Middle frontal gyrus (tissue), 1 donor: ENCODE data around the gene IRX4.

Source experiments
- DNase-seq: peaks from one replicate; pipeline ENCODE4 v3.0.0-alpha.2; 2015; ENCODE audit warnings: low spot score; ENCODE audit errors: extremely low spot score

IRX4 gene

GRCh38 chr5:1840741-1841521 lies 41.8 kb downstream of the IRX4 start:
- DNase-seq: no peak

- DNase-seq: no peak
These were observed 42.6 kb downstream of the IRX4 start for GRCh38 chr5:1840071-1840547.

- DNase-seq: no peak
These were observed 44.7 kb downstream of the IRX4 start for GRCh38 chr5:1838013-1838412.

GRCh38 chr5:1836891-1837880 lies 45.5 kb downstream of the IRX4 start:
- no peak for DNase-seq

- no peak for DNase-seq
These were observed 46.4 kb downstream of the IRX4 start for GRCh38 chr5:1836176-1836890.

- DNase-seq: no peak
These were observed 47.3 kb downstream of the IRX4 start for GRCh38 chr5:1835431-1835830.

GRCh38 chr5:1834721-1835429 lies 47.9 kb downstream of the IRX4 start:
- DNase-seq: no peak

GRCh38 chr5:1834022-1834551 lies 48.6 kb downstream of the IRX4 start:
- no peak for DNase-seq

- no peak for DNase-seq
These were observed 49.3 kb downstream of the IRX4 start for GRCh38 chr5:1833264-1834021.

- no peak for DNase-seq
These were observed 50.0 kb downstream of the IRX4 start for GRCh38 chr5:1832511-1833250.

- no peak for DNase-seq
These were observed 50.9 kb downstream of the IRX4 start for GRCh38 chr5:1831677-1832313.

- no peak for DNase-seq
These were observed 51.5 kb downstream of the IRX4 start for GRCh38 chr5:1831257-1831656.

GRCh38 chr5:1830571-1831228 lies 52.0 kb downstream of the IRX4 start:
- no peak for DNase-seq

GRCh38 chr5:1827886-1828397 lies 54.8 kb downstream of the IRX4 start:
- DNase-seq: no peak
